Raji (cell line): Measurements from ENCODE around the gene NOX3.

Experiments
- POLR2A ChIP-seq: IDR thresholded peaks from 2 replicates; pipeline ENCODE4 v1.6.1; 2011; ENCODE audit warnings: low read depth, low read length, control low read depth; ENCODE audit not compliant: insufficient read depth

NOX3 gene

DNA sequence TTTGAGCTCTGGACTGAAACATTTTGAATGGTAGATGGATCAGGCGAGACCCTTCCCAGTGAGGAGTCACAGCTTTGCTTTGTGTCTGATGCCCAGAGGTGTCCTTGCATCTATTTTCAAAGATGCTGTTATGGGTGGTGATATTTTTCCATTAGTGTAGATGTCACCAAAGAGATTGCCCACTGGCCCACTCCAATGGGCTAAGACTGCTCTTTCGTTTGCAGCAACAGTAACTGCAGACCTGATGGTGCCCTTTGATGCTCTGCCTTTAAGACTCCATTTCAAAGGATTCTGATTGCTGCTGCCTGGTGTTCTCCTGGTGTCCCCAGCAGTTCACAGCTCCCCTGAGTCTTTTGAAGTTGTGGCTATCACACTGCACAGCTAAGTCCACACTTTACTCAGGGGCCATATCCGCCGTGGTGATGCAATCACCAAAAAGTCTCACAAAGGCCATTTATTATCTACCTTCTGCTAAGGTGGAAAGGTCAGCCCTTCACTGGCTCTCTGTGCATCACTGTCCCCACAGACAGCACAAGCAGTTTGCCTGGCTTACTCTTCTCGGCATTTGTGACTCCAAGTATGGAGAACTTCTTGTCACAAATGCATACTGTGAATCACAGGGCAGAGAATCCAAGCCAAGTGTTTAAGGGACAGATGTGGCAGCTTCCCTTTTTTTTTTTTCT is 56.4 kb downstream of the NOX3 start:
- TF ChIP-seq POLR2A = no peak

DNA sequence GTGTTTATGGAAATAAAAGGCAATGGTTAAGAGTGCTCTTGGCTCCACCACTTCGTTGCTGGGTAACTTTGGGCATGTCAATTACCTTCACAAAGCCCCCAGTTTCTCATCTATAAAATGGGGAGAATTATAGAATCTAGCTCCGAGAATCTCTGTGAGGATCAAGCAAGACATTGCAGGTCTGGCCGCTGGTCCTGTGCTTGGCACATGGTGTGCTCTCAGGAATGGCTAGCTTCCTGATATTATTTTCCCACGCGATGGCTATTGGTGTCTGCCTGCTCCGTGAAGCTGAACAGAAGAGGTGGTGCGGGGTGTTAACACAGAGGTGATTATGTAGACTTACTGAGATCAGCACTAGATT is 57.0 kb downstream of the NOX3 start:
- no peak for TF ChIP-seq POLR2A

DNA sequence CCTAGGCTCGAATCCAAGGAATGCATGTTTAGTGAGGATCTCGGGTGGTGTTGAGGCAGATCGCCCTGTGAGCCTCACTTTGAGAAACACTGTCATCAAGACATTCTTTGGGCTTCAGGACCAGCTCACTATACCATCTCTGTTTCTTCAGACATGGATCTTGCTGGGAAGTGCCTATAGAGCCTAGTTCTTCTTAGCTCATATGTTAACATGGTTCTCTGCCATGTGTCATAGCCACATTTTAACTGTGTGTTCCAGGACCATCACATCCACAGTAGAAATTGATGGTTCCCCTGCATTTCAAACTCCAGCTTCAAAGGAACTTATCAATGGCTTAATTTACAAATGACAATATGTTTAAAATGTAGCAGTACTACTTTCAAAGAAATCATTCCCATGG is 57.4 kb downstream of the NOX3 start:
- TF ChIP-seq POLR2A = no peak

DNA sequence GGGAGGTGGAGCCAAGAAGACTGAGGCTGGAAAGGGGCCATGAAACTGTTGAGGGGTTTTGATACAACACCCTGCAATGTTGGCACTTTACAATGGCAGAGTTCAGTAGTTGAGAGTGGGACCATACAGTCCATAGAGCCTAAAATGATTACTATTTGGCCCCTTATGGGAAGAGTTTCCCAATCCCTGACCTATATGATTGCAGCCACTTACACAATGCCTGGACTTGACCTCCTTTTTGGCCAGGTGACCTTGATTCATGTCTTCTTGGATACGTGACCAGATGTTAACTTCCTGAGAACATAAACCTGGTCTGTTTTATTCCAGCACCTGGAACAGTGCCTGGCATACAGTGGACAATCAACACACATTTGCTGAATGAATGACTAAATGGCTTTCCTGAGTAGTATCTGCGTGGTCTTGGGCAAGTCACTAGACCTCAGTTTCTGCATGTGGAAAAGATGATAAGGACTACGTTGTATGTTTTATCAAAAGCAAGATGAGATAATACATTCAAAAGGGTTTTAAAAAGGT is 58.4 kb downstream of the NOX3 start:
- no peak for TF ChIP-seq POLR2A

DNA sequence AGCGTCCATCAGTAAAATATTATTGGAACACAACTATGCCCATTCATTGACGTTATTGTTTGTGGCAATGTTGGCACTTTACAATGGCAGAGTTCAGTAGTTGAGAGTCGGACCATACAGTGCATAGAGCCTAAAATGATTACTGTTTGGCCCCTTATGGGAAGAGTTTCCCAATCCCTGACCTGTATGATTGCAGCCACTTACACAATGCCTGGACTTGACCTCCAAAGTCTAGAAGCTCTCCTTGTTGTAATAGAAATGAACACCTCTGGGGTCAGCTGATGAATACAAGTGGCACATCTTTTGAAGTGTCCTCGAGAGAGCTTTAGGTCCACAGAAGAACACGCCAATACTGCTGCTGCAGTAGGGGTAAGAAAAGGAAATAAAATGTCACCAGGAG is 59.0 kb downstream of the NOX3 start:
- no peak for TF ChIP-seq POLR2A

DNA sequence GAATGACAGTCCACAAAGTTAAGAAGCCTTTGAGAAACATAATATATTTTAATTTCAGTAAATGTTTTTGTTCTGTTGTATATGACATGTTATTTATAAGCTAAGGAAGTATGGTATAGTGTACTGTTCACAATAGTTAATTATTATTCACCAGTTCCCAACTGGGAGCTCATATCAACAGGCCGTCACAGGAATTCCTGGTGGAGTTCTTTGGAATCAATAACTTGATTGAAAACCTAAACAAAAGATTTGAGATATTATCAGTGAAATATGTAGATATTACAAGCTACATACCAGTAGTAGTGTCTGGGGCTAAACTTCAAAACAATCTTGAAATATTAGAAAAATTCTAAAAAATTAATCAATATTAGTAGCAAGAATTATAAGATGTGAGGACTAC is 60.3 kb downstream of the NOX3 start:
- no peak for TF ChIP-seq POLR2A

DNA sequence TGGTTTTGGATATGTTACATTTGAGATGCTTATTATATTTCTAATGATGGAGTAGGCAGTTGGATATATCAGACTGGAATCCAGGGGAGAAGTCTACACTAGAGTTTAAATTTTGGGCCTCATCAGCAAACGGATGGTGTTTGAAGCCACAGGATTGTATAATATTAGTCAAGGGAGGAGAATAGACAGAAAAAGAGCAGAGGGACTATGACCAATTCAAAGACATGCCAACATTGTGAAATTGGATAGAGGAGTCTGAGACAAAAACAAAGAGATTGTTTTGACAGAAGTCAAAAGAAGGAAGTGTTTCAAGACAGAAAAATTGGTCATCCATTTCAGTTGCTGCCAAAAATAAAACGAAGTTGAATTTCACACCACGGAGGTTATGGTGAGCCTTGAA is 66.5 kb downstream of the NOX3 start:
- TF ChIP-seq POLR2A = no peak

DNA sequence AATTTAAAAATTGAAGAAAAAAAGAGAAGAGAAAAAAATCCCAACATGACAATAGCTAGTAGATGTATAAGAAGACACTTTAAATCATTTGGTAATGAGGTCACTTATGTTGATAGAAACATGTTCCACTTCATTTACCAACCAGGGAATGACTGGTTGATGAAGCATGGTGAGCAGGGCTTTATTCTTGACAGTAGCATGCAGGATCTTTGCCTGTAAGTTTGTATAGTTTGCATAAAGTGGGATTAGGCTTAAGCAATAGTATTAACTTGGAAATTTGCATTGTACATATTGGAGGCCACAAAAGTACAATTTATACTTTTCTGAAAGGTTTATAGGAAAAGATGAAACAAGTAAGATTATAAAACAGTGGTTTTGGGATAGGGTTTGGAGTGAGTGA is 67.0 kb downstream of the NOX3 start:
- TF ChIP-seq POLR2A = no peak

DNA sequence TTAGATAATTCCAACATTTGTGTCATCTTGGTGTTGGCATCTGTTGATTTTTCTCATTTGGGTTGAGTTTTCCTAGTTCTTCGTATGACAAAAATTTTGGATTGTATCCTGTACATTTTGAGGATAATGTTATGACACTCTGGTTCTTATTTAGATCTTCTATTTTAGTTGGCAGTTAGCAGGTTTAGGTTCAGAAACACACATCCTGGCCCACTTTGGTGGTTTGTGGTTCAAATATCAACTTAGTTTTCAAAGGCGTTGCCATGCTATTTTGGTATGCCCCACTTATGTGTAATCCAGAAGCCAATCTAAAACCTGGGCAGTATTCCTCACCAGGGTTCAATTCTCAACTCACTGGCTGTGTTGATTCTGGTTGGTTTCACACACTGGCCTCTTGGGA is 68.2 kb downstream of the NOX3 start:
- no peak for TF ChIP-seq POLR2A

DNA sequence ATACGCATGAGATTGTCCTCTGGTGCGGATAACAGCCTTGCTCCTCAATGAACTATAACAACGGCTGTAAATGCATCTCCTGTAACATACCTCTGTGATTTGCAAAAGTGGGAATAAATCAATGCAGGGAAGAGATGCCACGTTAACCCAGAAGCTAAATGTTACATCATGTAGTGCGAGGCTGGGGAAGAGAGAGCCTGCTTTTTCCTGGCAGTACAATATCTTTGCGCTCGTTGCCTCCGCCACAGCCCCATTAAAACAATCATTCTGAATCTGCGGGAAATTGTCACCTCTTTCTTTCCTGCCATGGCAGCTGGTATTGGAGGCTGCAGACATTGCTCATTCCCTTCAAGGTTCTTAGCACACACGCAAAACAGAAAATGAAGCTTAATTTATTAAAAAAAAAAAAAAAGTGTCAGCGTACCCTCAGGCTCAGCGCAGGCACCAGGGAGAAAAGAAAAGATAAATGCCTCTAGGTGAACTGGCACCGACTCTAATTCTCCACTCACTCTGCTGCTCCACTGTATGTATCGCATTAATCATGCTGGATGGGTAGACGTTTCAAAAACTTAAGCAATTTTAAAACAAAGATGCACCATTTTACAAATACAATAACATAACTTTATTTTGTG is 71.2 kb downstream of the NOX3 start:
- no peak for TF ChIP-seq POLR2A

DNA sequence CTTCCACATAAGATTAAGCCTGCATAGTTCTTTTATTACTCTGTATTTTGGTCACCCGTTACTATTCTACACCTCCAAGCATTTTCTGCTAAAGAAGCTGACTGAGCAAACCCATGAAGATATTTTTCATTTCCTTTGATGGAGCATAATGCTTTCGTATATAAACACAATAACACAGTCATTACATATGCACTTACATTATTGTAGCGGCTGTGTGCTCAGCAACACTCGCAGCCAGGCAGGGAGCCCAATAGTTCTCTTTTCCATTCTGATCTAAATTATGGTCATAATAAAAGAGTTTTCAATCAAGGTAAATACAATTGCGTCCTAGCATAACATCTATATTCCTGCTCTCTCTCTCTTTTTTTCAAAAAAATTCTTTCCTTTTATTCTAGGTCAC is 71.7 kb downstream of the NOX3 start:
- TF ChIP-seq POLR2A = no peak

DNA sequence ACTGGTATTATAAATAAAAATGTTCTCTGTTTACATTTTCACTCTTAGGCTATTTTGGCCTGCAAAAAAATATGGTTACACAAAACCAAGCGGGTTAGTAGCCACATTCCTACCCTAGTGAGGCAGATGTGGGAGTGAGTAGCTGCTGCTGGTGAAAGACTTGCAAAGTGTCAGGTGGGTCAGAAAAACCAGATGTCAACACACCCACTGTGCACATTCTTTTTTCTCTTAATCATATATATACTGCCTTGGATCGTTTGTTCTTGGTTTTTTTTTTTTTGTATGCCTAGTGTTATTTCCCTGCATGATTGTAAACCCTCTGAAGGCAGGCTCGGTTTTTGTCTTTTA is 73.3 kb downstream of the NOX3 start:
- TF ChIP-seq POLR2A = no peak

DNA sequence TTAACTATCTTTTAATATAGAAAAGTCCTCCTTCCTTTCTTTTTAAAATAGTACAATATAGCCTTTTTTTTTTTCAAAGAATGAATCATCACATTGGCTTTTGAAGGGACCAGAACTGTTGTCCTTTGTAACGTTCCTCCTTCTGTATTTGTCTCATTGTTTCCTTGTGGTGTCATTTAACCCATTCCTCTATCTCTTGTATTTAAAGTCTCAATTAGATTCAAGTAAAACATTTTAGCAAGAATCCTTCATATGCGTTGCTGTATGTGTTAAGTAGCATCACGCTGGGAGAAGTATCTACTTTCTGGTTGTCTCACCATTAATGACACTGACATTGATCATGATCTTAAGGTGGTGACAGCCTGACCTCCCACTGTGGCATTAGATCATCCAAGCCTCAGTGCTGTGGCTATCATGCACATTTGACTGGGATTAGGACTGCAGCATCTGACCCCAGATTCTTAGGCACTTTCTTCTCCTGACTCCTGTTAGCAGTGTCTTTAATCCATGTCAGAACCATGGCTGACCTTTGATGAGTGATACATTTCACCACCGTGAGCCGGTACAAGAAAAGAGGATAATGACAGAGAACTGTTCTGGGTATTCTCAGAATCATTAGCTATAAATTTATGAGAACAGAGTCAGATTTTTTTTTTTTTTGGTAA is 73.8 kb downstream of the NOX3 start:
- no peak for TF ChIP-seq POLR2A

DNA sequence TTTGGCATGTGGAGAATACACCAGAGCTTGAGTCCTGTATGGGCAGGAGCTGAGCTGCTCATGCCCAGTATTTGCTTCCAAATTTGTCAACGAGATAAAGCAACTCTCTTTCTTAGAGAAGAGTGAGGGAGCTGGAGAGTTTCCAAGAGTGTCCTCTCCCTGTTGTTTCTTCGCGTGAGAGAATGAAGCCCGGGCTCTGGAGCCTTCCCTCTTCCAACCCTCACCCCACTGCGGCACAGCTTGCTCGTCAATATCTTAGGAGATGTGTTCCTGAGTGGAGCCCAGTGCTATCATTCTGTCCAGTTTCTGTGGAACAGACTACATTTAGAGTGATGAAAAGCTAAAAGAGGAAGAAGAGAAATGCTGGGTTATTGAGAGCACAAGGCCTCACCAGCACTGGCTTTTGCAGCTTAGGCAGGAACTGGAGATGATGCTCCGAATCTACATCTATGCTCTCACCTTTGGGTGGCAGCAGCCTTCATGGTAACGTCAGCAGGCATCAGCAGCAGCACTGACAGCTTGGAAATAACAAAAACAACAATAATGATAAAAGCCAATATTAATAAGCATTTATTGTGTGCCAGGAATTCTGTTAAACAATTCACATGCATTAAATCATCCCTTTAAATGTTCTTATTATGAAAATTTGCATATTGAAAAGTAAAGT is 74.8 kb downstream of the NOX3 start:
- no peak for TF ChIP-seq POLR2A

DNA sequence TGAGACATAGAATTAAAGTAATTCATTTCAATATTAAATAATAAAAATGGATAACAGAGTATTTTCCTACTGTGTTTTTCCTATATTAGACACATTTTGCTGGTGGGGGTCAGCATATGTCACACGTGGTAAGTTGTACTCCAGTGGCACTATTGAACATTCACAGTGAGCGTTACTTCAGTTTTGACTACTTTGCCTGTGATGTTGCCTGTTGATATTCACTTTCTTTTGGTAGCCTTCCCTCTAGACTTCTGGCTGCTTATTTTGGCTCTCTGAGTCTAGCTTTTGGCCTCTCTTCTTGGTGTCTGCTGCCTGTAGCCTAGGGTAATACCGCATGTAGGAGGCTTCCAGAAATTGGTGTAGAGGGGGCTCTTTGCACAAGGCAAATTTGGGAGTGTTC is 76.9 kb downstream of the NOX3 start:
- no peak for TF ChIP-seq POLR2A

DNA sequence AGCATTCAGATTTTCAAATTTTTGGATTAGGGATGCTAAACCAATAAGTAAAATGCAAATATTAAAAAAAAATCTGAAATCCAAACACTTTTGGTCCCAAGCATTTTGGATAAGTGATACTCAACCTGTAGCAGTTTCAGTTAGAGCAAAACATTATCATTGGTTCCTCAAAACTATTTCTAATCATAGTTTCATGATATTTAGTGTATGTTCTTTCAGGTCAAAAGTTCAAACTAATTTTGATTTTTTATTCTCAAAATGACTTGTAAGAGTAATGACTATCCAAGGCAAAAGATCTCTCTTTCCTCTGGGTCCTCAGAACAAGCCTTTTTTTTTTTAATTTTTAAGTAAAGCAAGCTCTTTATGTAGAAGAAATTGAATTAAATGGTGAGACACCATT is 77.4 kb downstream of the NOX3 start:
- TF ChIP-seq POLR2A = no peak

DNA sequence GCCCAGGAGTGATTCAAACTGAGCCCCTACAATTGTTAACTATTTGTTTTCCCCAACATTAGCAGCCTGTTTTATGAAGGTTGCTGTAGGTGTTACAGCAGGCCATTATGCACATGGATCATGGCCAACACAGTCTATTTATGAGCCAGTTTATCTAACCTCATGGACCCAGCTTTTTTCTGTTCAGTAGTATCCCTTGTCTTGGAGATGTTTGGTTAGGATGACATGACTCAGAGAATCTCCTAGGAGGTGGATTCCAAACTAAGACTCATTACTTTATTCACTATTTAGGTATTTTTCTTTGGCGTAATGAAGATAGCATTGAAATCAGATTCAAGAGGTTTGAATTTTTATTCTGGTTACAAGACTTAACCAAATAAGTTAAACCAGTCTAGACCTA is 78.6 kb downstream of the NOX3 start:
- no peak for TF ChIP-seq POLR2A

DNA sequence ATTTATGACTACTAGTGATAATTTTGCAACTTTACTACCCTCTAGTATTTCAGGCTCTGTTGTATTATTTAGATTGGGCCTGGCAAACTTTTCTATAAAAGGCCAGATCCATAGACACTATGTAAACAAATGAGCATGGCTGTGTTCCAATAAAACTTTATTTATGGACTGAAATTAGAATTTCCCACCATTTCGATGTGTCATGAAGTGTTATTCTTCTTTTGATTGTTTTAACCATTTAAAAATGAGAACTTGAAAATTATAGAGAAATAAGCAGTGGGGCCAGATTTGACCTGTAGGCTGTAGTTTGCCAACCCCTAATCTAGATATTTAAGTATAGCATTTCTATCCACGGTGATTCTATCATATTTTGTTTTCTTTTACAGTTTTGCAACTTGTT is 79.8 kb downstream of the NOX3 start:
- no peak for TF ChIP-seq POLR2A
